Loucy (cell line): Measurements from ENCODE around the gene CEP126.

Experiments used
- H2AFZ ChIP-seq: fragments of 200-600 bp; sonication (generic); 2 replicates; pipeline ENCODE4 v1.6.0; 2016; ENCODE audit warnings: antibody characterized with exemption, mild to moderate bottlenecking, low read length, moderate library complexity
- H3F3A ChIP-seq: fragments of 200-600 bp; 2 replicates; pipeline ENCODE4 v1.6.0; 2016; ENCODE audit warnings: antibody characterized with exemption, low read depth, mild to moderate bottlenecking
- H3K27me3 ChIP-seq: fragments of 200-600 bp; sonication (generic); 2 replicates; pipeline ENCODE4 v1.6.1; 2014; ENCODE audit warnings: low read length, mild to moderate bottlenecking; ENCODE audit not compliant: insufficient read depth, poor library complexity, severe bottlenecking
- H3K36me3 ChIP-seq: fragments of 200-600 bp; sonication (generic); 2 replicates; pipeline ENCODE4 v1.6.1; 2016; ENCODE audit warnings: low read length; ENCODE audit not compliant: insufficient read depth
- H3K4me1 ChIP-seq: fragments of 200-600 bp; sonication (generic); 2 replicates; pipeline ENCODE4 v1.5.1; 2014; ENCODE audit warnings: low read length, mild to moderate bottlenecking; ENCODE audit not compliant: insufficient read depth, poor library complexity, severe bottlenecking
- H3K4me2 ChIP-seq: fragments of 200-600 bp; sonication (generic); 2 replicates; pipeline ENCODE4 v1.6.0; 2014; ENCODE audit warnings: antibody characterized with exemption, low read length, low read depth, mild to moderate bottlenecking; ENCODE audit not compliant: poor library complexity, severe bottlenecking
- H3K4me3 ChIP-seq: fragments of 200-600 bp; sonication (generic); 2 replicates; pipeline ENCODE4 v1.5.1; 2014; ENCODE audit warnings: low read length, mild to moderate bottlenecking, mixed read lengths; ENCODE audit not compliant: poor library complexity, severe bottlenecking
- H3K79me2 ChIP-seq: fragments of 200-600 bp; sonication (generic); 2 replicates; pipeline ENCODE4 v1.6.1; 2014; ENCODE audit warnings: low read length; ENCODE audit not compliant: insufficient read depth
- H3K9ac ChIP-seq: fragments of 200-600 bp; sonication (generic); 2 replicates; pipeline ENCODE4 v1.6.0; 2014; ENCODE audit warnings: mild to moderate bottlenecking, low read depth, low read length, moderate library complexity; ENCODE audit not compliant: poor library complexity, severe bottlenecking
- H3K9me2 ChIP-seq: fragments of 200-600 bp; sonication (generic); replicated peaks from 2 replicates; pipeline ENCODE4 v1.6.1; 2016; ENCODE audit warnings: low read depth, low read length, mixed read lengths
- H3K9me3 ChIP-seq: fragments of 200-600 bp; sonication (generic); 2 replicates; pipeline ENCODE4 v1.6.1; 2014; ENCODE audit warnings: mild to moderate bottlenecking, antibody characterized with exemption, low read length, low read depth; ENCODE audit not compliant: insufficient read depth
- H4K20me1 ChIP-seq: fragments of 200-600 bp; sonication (generic); 2 replicates; pipeline ENCODE4 v1.6.0; 2014; ENCODE audit warnings: antibody characterized with exemption, low read length, mild to moderate bottlenecking; ENCODE audit not compliant: insufficient read depth, poor library complexity, severe bottlenecking
- CTCF ChIP-seq: fragments of 200-600 bp; sonication (generic); conservative IDR thresholded peaks from 2 replicates; pipeline ENCODE4 v1.5.1; 2014; ENCODE audit warnings: mild to moderate bottlenecking, antibody characterized with exemption, low read length
- EZH2phosphoT487 ChIP-seq: fragments of 200-600 bp; IDR thresholded peaks from 2 replicates; pipeline ENCODE4 v1.6.1; 2018; ENCODE audit warnings: antibody characterized with exemption, mild to moderate bottlenecking, moderate library complexity, borderline replicate concordance

Gene CEP126

GRCh38 chr11:101974255-101974654 is 59.4 kb downstream of the CEP126 start:
- H3F3A ChIP-seq = no peaks in the 10 kb centered on the region
- H2AFZ ChIP-seq = no peak overlapping the region
- no peaks in the 10 kb centered on the region for H3K4me1 ChIP-seq
- no peaks in the 10 kb centered on the region for H3K27me3 ChIP-seq
- no peak overlapping the region for H3K4me2 ChIP-seq
- TF ChIP-seq CTCF (no peak), EZH2phosphoT487 (no peak)
- no peaks in the 10 kb centered on the region for H4K20me1 ChIP-seq
- no peaks in the 10 kb centered on the region for H3K36me3 ChIP-seq
- H3K9ac ChIP-seq = no peak overlapping the region
- no peaks in the 10 kb centered on the region for H3K9me2 ChIP-seq
- no peaks in the 10 kb centered on the region for H3K79me2 ChIP-seq
- no peaks in the 10 kb centered on the region for H3K9me3 ChIP-seq
- no peak overlapping the region for H3K4me3 ChIP-seq

GRCh38 chr11:101974771-101975170 is 60.0 kb downstream of the CEP126 start:
- Histone ChIP-seq H3K27me3 (no peaks in the 10 kb centered on the region), H3K36me3 (no peaks in the 10 kb centered on the region), H3K4me3 (no peak overlapping the region), H4K20me1 (no peaks in the 10 kb centered on the region), H3F3A (no peaks in the 10 kb centered on the region), H3K9me3 (no peaks in the 10 kb centered on the region), H3K4me1 (no peaks in the 10 kb centered on the region), H3K9ac (no peak overlapping the region), H2AFZ (no peak overlapping the region), H3K9me2 (no peaks in the 10 kb centered on the region), H3K79me2 (no peaks in the 10 kb centered on the region), H3K4me2 (no peak overlapping the region)
- TF ChIP-seq CTCF (no peak), EZH2phosphoT487 (no peak)

GRCh38 chr11:101975734-101976133 is 60.9 kb downstream of the CEP126 start:
- Histone ChIP-seq H3K79me2 (no peaks in the 10 kb centered on the region), H3K9me3 (no peaks in the 10 kb centered on the region), H3F3A (no peaks in the 10 kb centered on the region), H3K4me2 (no peak overlapping the region), H2AFZ (no peak overlapping the region), H3K9me2 (no peaks in the 10 kb centered on the region), H3K36me3 (no peaks in the 10 kb centered on the region), H3K27me3 (no peaks in the 10 kb centered on the region), H4K20me1 (no peaks in the 10 kb centered on the region), H3K9ac (no peak overlapping the region), H3K4me1 (no peaks in the 10 kb centered on the region), H3K4me3 (no peak overlapping the region)
- TF ChIP-seq EZH2phosphoT487 = no peak
- TF ChIP-seq CTCF = no peak
